Prostate gland (tissue), 2 donors: Measurements from ENCODE around the gene GMDS.

Experiments
- POLR2AphosphoS5 ChIP-seq: sonication (generic); formaldehyde crosslinking; IDR thresholded peaks from one replicate; pipeline ENCODE4 v1.6.1; 2017; ENCODE audit warnings: antibody characterized with exemption
- TF ChIP-seq, protein P1 (sequence below), 4 experiments: fragments of 200-600 bp in 2 of 4; fragments of 450-650 bp in 2 of 4; sonication (generic) in 2 of 4; IDR thresholded peaks; 1 replicate in 3 of 4; 2 replicates in 1 of 4; pipeline ENCODE4 v1.5.1; 2016 to 2019; ENCODE audit warnings: antibody characterized with exemption in 4 of 4, mild to moderate bottlenecking in 2 of 4, moderate library complexity in 2 of 4

DNA sequence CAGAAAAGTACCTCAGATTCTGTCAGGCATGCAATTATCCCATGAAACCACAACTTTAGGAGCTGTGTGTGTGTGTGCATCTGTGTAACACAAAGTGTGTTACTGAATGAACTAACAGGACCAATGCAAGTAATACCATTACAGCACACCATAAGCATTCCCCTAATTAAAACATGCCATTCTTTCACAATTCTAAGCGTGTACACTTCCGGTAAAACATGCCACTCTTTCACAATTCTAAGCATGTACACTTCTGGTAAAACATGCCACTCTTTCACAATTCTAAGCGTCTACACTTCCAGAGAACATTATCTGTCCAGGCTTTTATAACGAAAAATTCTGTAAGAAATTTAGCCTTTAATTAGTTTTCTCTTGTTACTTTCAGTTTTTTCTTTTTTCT, 238.2 kb downstream of the GMDS start:
- TF ChIP-seq, protein P1, sequence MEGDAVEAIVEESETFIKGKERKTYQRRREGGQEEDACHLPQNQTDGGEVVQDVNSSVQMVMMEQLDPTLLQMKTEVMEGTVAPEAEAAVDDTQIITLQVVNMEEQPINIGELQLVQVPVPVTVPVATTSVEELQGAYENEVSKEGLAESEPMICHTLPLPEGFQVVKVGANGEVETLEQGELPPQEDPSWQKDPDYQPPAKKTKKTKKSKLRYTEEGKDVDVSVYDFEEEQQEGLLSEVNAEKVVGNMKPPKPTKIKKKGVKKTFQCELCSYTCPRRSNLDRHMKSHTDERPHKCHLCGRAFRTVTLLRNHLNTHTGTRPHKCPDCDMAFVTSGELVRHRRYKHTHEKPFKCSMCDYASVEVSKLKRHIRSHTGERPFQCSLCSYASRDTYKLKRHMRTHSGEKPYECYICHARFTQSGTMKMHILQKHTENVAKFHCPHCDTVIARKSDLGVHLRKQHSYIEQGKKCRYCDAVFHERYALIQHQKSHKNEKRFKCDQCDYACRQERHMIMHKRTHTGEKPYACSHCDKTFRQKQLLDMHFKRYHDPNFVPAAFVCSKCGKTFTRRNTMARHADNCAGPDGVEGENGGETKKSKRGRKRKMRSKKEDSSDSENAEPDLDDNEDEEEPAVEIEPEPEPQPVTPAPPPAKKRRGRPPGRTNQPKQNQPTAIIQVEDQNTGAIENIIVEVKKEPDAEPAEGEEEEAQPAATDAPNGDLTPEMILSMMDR (IDR thresholded peaks at IDR 0.05): no peak
- TF ChIP-seq POLR2AphosphoS5: no peak
